Inflammatory macrophage (primary cell): ENCODE measurements around the gene AUTS2.
"Not testable (repeated sequence)": the region's sequence is repeated elsewhere in the genome, so short reads cannot be mapped to it uniquely, and the experiment has no call there.

Source experiments
- DNase-seq, 2 donors: peaks; one replicate each; pipeline ENCODE4 v3.0.0-alpha.2; 2020 to 2022

AUTS2 gene

GRCh38 chr7:70646536-70647248 is 1048.4 kb downstream of the AUTS2 start:
- DNase-seq: no peak

GRCh38 chr7:70647801-70648498 is 1049.7 kb downstream of the AUTS2 start:
- DNase-seq: no peak

- DNase-seq: not testable (repeated sequence)
Measured at GRCh38 chr7:70648499-70648861, 1050.2 kb downstream of the AUTS2 start.

- DNase-seq: no peak
Measured at GRCh38 chr7:70649323-70649722, 1051.0 kb downstream of the AUTS2 start.

GRCh38 chr7:70654146-70654545 is 1055.9 kb downstream of the AUTS2 start:
- no peak for DNase-seq

GRCh38 chr7:70654979-70655378 is 1056.7 kb downstream of the AUTS2 start:
- no peak for DNase-seq

GRCh38 chr7:70655694-70656093 is 1057.4 kb downstream of the AUTS2 start:
- DNase-seq: no peak

- DNase-seq: no peak
Measured at GRCh38 chr7:70657571-70657970, 1059.3 kb downstream of the AUTS2 start.

- DNase-seq: no peak
Measured at GRCh38 chr7:70657989-70658632, 1059.8 kb downstream of the AUTS2 start.

- DNase-seq: no peak
Measured at GRCh38 chr7:70659263-70659662, 1061.0 kb downstream of the AUTS2 start.

- no peak for DNase-seq
Measured at GRCh38 chr7:70660154-70660818, 1062.0 kb downstream of the AUTS2 start.

- DNase-seq: no peak
Measured at GRCh38 chr7:70660819-70661191, 1062.5 kb downstream of the AUTS2 start.

- DNase-seq: no peak
Measured at GRCh38 chr7:70663680-70664079, 1065.4 kb downstream of the AUTS2 start.

GRCh38 chr7:70665997-70666396 is 1067.7 kb downstream of the AUTS2 start:
- no peak for DNase-seq

GRCh38 chr7:70667406-70667805 is 1069.1 kb downstream of the AUTS2 start:
- no peak for DNase-seq

GRCh38 chr7:70668606-70669358 is 1070.5 kb downstream of the AUTS2 start:
- DNase-seq: no peak

GRCh38 chr7:70669854-70670253 is 1071.6 kb downstream of the AUTS2 start:
- DNase-seq: no peak

- no peak for DNase-seq
Measured at GRCh38 chr7:70670288-70670687, 1072.0 kb downstream of the AUTS2 start.

- DNase-seq: no peak
Measured at GRCh38 chr7:70673778-70674570, 1075.7 kb downstream of the AUTS2 start.

GRCh38 chr7:70674571-70675010 is 1076.3 kb downstream of the AUTS2 start:
- no peak for DNase-seq

- no peak for DNase-seq
Measured at GRCh38 chr7:70676243-70676642, 1078.0 kb downstream of the AUTS2 start.
